Uterus (tissue), 4 donors: ENCODE results near the gene CIC. TPM values are rescaled to one million over a fixed set of nuclear protein-coding genes. Genes with fewer than 3 reads are reported as not detected.

Experiments
- DNase-seq, 2 donors: peaks; one replicate each; pipeline ENCODE4 v3.0.0-alpha.2; 2019 to 2020
- H3K27ac ChIP-seq, 2 donors: fragments of 200-600 bp; sonication (generic); 1 replicate in 1 of 2; 2 replicates in 1 of 2; pipeline ENCODE4 v1.5.1; 2016 to 2018
- H3K27me3 ChIP-seq, 2 donors: fragments of 200-600 bp; sonication (generic); one replicate each; pipeline ENCODE4 v1.5.1; 2018 to 2019; ENCODE audit warnings: control low read depth in 1 of 2
- H3K36me3 ChIP-seq, 2 donors: fragments of 200-600 bp; sonication (generic); one replicate each; pipeline ENCODE4 v1.5.1; 2019; ENCODE audit warnings: control low read depth in 1 of 2
- H3K4me1 ChIP-seq, 2 donors: fragments of 200-600 bp; sonication (generic); one replicate each; pipeline ENCODE4 v1.5.1; 2018 to 2019; ENCODE audit warnings: control low read depth in 1 of 2
- H3K4me3 ChIP-seq, 2 donors: fragments of 200-600 bp; sonication (generic); 1 replicate in 1 of 2; 2 replicates in 1 of 2; pipeline ENCODE4 v1.5.1; 2018 to 2019; ENCODE audit warnings: mild to moderate bottlenecking in 1 of 2
- H3K9me3 ChIP-seq, 2 donors: fragments of 200-600 bp; sonication (generic); one replicate each; pipeline ENCODE4 v1.5.1; 2019; ENCODE audit warnings: control low read depth in 1 of 2
- POLR2A ChIP-seq, 2 donors: fragments of 450-650 bp; IDR thresholded peaks; one replicate each; pipeline ENCODE4 v1.6.1; 2016; ENCODE audit warnings: antibody characterized with exemption in 2 of 2, mild to moderate bottlenecking in 1 of 2, moderate library complexity in 1 of 2
- intact Hi-C: fragments of 100-400 bp; cut with DNase I; formaldehyde crosslinking; loops from one replicate; pipeline ENCODE4 v1.15.1; 2023; ENCODE audit warnings: low total_unique reads
- total RNA-seq, 4 donors: library from RNA; depleted of rRNA in 3 of 4; stranded (reverse); fragments of >200 nt in 3 of 4; gene quantifications; one replicate each; pipeline versions ENCODE4 v1.1.0 to v1.2.4, GENCODE V29; 2014 to 2023
- TF ChIP-seq, protein P1 (sequence below), 4 experiments: fragments of 200-600 bp in 2 of 4; fragments of 450-650 bp in 2 of 4; sonication (generic) in 2 of 4; IDR thresholded peaks; one replicate each; pipeline ENCODE4 v1.5.1; 2016 to 2019; ENCODE audit warnings: antibody characterized with exemption in 4 of 4, mild to moderate bottlenecking in 2 of 4, moderate library complexity in 1 of 4
- donor health status: DM: yes; HTN: yes; CAD: no.

CIC gene
- total RNA-seq, 4 donors from 2014 or later: 28.7 to 155 (median 47.4) TPM

- intact Hi-C loops: no loop called here
- no peak for DNase-seq
- TF ChIP-seq, protein P1, sequence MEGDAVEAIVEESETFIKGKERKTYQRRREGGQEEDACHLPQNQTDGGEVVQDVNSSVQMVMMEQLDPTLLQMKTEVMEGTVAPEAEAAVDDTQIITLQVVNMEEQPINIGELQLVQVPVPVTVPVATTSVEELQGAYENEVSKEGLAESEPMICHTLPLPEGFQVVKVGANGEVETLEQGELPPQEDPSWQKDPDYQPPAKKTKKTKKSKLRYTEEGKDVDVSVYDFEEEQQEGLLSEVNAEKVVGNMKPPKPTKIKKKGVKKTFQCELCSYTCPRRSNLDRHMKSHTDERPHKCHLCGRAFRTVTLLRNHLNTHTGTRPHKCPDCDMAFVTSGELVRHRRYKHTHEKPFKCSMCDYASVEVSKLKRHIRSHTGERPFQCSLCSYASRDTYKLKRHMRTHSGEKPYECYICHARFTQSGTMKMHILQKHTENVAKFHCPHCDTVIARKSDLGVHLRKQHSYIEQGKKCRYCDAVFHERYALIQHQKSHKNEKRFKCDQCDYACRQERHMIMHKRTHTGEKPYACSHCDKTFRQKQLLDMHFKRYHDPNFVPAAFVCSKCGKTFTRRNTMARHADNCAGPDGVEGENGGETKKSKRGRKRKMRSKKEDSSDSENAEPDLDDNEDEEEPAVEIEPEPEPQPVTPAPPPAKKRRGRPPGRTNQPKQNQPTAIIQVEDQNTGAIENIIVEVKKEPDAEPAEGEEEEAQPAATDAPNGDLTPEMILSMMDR (IDR thresholded peaks at IDR 0.05): no peak
- TF ChIP-seq POLR2A (IDR thresholded peaks at IDR 0.05): no peak
- no peaks in the 10 kb centered on the region for H3K9me3 ChIP-seq
- no peak overlapping the region for H3K4me3 ChIP-seq
- H3K36me3 ChIP-seq: no peaks in the 10 kb centered on the region
- peaks cover 5 to 18% of the 10 kb centered on the region in 2 donors for H3K4me1 ChIP-seq
- H3K27me3 ChIP-seq: no peaks in the 10 kb centered on the region
- no peak overlapping the region for H3K27ac ChIP-seq
Measured at GRCh38 chr19:42272535-42272897, 3.5 kb downstream of the CIC start.

- H3K36me3 ChIP-seq: no peaks in the 10 kb centered on the region
- peaks cover 5 to 23% of the 10 kb centered on the region in 2 donors for H3K4me1 ChIP-seq
- no peak overlapping the region for H3K27ac ChIP-seq
- no peak for TF ChIP-seq POLR2A (IDR thresholded peaks at IDR 0.05)
- TF ChIP-seq, protein P1 (IDR thresholded peaks at IDR 0.05): no peak
- H3K27me3 ChIP-seq: no peaks in the 10 kb centered on the region
- intact Hi-C loops: no loop called here
- no peak overlapping the region for H3K4me3 ChIP-seq
- no peaks in the 10 kb centered on the region for H3K9me3 ChIP-seq
- no peak for DNase-seq
Measured at GRCh38 chr19:42272989-42273406, 3.9 kb downstream of the CIC start.

- TF ChIP-seq, protein P1 (IDR thresholded peaks at IDR 0.05): no peak
- TF ChIP-seq POLR2A (IDR thresholded peaks at IDR 0.05): no peak
- Histone ChIP-seq H3K4me1 (peaks cover 5 to 28% of the 10 kb centered on the region in 2 donors), H3K27me3 (no peaks in the 10 kb centered on the region), H3K4me3 (no peak overlapping the region), H3K9me3 (no peaks in the 10 kb centered on the region), H3K36me3 (no peaks in the 10 kb centered on the region), H3K27ac (no peak overlapping the region)
- DNase-seq: no peak
- intact Hi-C loops: no loop called here
Measured at GRCh38 chr19:42273407-42274064, 4.5 kb downstream of the CIC start.

- H3K4me1 ChIP-seq: peaks cover 5 to 34% of the 10 kb centered on the region in 2 donors
- intact Hi-C loops: no loop called here
- TF ChIP-seq, protein P1 (IDR thresholded peaks at IDR 0.05): no peak
- no peak for TF ChIP-seq POLR2A (IDR thresholded peaks at IDR 0.05)
- no peak overlapping the region for H3K4me3 ChIP-seq
- no peaks in the 10 kb centered on the region for H3K9me3 ChIP-seq
- no peaks in the 10 kb centered on the region for H3K27me3 ChIP-seq
- no peak for DNase-seq
- no peak overlapping the region for H3K27ac ChIP-seq
- no peaks in the 10 kb centered on the region for H3K36me3 ChIP-seq
Measured at GRCh38 chr19:42274065-42274682, 5.1 kb downstream of the CIC start.

GRCh38 chr19:42275103-42275502, 6.1 kb downstream of the CIC start:
- no peaks in the 10 kb centered on the region for H3K9me3 ChIP-seq
- H3K27me3 ChIP-seq: no peaks in the 10 kb centered on the region
- no peak for DNase-seq
- no peak overlapping the region for H3K27ac ChIP-seq
- H3K4me3 ChIP-seq: no peak overlapping the region
- TF ChIP-seq, protein P1 (IDR thresholded peaks at IDR 0.05): no peak
- TF ChIP-seq POLR2A (IDR thresholded peaks at IDR 0.05): no peak
- peaks cover 5 to 36% of the 10 kb centered on the region in 2 donors for H3K4me1 ChIP-seq
- H3K36me3 ChIP-seq: no peaks in the 10 kb centered on the region
- intact Hi-C loops: no loop called here
